Dendritic cell treated with granulocyte-macrophage colony-stimulating factor and Interleukin-4, amounts not matched to agents 40 ng/mL and 50 ng/mL, for 4 days (primary cell): ENCODE results near the gene EPHB6.

Experiments used
- H3K27ac Mint-ChIP-seq: one replicate; pipeline ENCODE4 v1.8.0; 2022; ENCODE audit warnings: mild to moderate bottlenecking, mixed read lengths
- H3K27me3 Mint-ChIP-seq: one replicate; pipeline ENCODE4 v1.8.0; 2022; ENCODE audit warnings: mild to moderate bottlenecking, mixed read lengths
- H3K36me3 Mint-ChIP-seq: one replicate; pipeline ENCODE4 v1.8.0; 2022; ENCODE audit warnings: low read depth, mixed read lengths
- H3K4me1 Mint-ChIP-seq: one replicate; pipeline ENCODE4 v1.8.0; 2022; ENCODE audit warnings: low read depth, mixed read lengths
- H3K4me3 Mint-ChIP-seq: one replicate; pipeline ENCODE4 v1.8.0; 2022; ENCODE audit warnings: mild to moderate bottlenecking, moderate library complexity, mixed read lengths
- H3K9me3 Mint-ChIP-seq: one replicate; pipeline ENCODE4 v1.8.0; 2022; ENCODE audit warnings: mixed read lengths
- intact Hi-C: fragments of 100-400 bp; cut with micrococcal nuclease; formaldehyde crosslinking; loops from one replicate; pipeline ENCODE4 v1.15.0; 2022

Gene EPHB6

GRCh38 chr7:142913051-142913450 lies 58.2 kb downstream of the EPHB6 start:
- Mint-ChIP-seq H3K27me3 (peaks cover 5% of the 10 kb centered on the region), H3K4me3 (no peak overlapping the region), H3K36me3 (no peaks in the 10 kb centered on the region), H3K4me1 (peaks cover 42% of the 10 kb centered on the region), H3K27ac (no peak overlapping the region), H3K9me3 (no peaks in the 10 kb centered on the region)
- intact Hi-C loops: no loop called here

- H3K9me3 Mint-ChIP-seq: no peaks in the 10 kb centered on the region
- H3K27me3 Mint-ChIP-seq: peaks cover 5% of the 10 kb centered on the region
- no peak overlapping the region for H3K27ac Mint-ChIP-seq
- no peaks in the 10 kb centered on the region for H3K36me3 Mint-ChIP-seq
- H3K4me3 Mint-ChIP-seq: no peak overlapping the region
- intact Hi-C loops: no loop called here
- H3K4me1 Mint-ChIP-seq: peaks cover 40% of the 10 kb centered on the region
Measured at GRCh38 chr7:142913566-142913965, 58.7 kb downstream of the EPHB6 start.

- peaks cover 34% of the 10 kb centered on the region for H3K4me1 Mint-ChIP-seq
- H3K9me3 Mint-ChIP-seq: no peaks in the 10 kb centered on the region
- H3K27ac Mint-ChIP-seq: no peak overlapping the region
- intact Hi-C loops: no loop called here
- no peak overlapping the region for H3K4me3 Mint-ChIP-seq
- peaks cover 5% of the 10 kb centered on the region for H3K27me3 Mint-ChIP-seq
- no peaks in the 10 kb centered on the region for H3K36me3 Mint-ChIP-seq
Measured at GRCh38 chr7:142914121-142914520, 59.2 kb downstream of the EPHB6 start.

- H3K27me3 Mint-ChIP-seq: peaks cover 5% of the 10 kb centered on the region
- H3K4me3 Mint-ChIP-seq: no peak overlapping the region
- intact Hi-C loops: no loop called here
- H3K4me1 Mint-ChIP-seq: peaks cover 23% of the 10 kb centered on the region
- no peaks in the 10 kb centered on the region for H3K36me3 Mint-ChIP-seq
- H3K27ac Mint-ChIP-seq: no peak overlapping the region
- no peaks in the 10 kb centered on the region for H3K9me3 Mint-ChIP-seq
Measured at GRCh38 chr7:142915315-142915714, 60.4 kb downstream of the EPHB6 start.

GRCh38 chr7:142916508-142916907 lies 61.6 kb downstream of the EPHB6 start:
- Mint-ChIP-seq H3K36me3 (no peaks in the 10 kb centered on the region), H3K4me3 (no peak overlapping the region), H3K27me3 (peaks cover 5% of the 10 kb centered on the region), H3K9me3 (no peaks in the 10 kb centered on the region), H3K27ac (no peak overlapping the region), H3K4me1 (peaks cover 11% of the 10 kb centered on the region)
- intact Hi-C loops: no loop called here

- Mint-ChIP-seq H3K9me3 (no peaks in the 10 kb centered on the region), H3K36me3 (no peaks in the 10 kb centered on the region), H3K27me3 (peaks cover 5% of the 10 kb centered on the region), H3K4me1 (peaks cover 9% of the 10 kb centered on the region), H3K27ac (no peak overlapping the region), H3K4me3 (no peak overlapping the region)
- intact Hi-C loops: no loop called here
Measured at GRCh38 chr7:142917447-142917846, 62.6 kb downstream of the EPHB6 start.

GRCh38 chr7:142918901-142919300 lies 64.0 kb downstream of the EPHB6 start:
- intact Hi-C loops: no loop called here
- H3K27me3 Mint-ChIP-seq: peaks cover 2% of the 10 kb centered on the region
- H3K27ac Mint-ChIP-seq: no peak overlapping the region
- H3K9me3 Mint-ChIP-seq: no peaks in the 10 kb centered on the region
- H3K4me3 Mint-ChIP-seq: no peak overlapping the region
- H3K36me3 Mint-ChIP-seq: no peaks in the 10 kb centered on the region
- peaks cover 5% of the 10 kb centered on the region for H3K4me1 Mint-ChIP-seq

- no peaks in the 10 kb centered on the region for H3K9me3 Mint-ChIP-seq
- H3K27ac Mint-ChIP-seq: no peak overlapping the region
- H3K4me1 Mint-ChIP-seq: no peaks in the 10 kb centered on the region
- H3K27me3 Mint-ChIP-seq: peaks cover 2% of the 10 kb centered on the region
- no peaks in the 10 kb centered on the region for H3K36me3 Mint-ChIP-seq
- H3K4me3 Mint-ChIP-seq: no peak overlapping the region
- intact Hi-C loops: no loop called here
Measured at GRCh38 chr7:142919656-142920055, 64.8 kb downstream of the EPHB6 start.
